ENCODE results near the gene SCAP. TPM values are rescaled to one million over a fixed set of nuclear protein-coding genes. Genes with fewer than 3 reads are reported as not detected.
"Not testable (repeated sequence)": the region's sequence is repeated elsewhere in the genome, so short reads cannot be mapped to it uniquely, and the experiment has no call there.

Gene SCAP
- total RNA-seq, 1 donor: 81.4 TPM

- no peaks in the 10 kb centered on the region for H3K36me3 ChIP-seq (ENCODE audit: insufficient read depth, low read length)
- DNase-seq (ENCODE audit: insufficient read length, low spot score, missing footprints): no peak
These were observed 6.6 kb upstream of the SCAP start for GRCh38 chr3:47482366-47482765.

GRCh38 chr3:47481763-47482162 is 6.0 kb upstream of the SCAP start:
- H3K4me3 ChIP-seq (ENCODE audit: insufficient read depth, low read length); H4K20me1 ChIP-seq (ENCODE audit: insufficient read depth, low read length); H3K9me3 ChIP-seq (ENCODE audit: low read depth, low read length); DNase-seq (ENCODE audit: insufficient read length, low spot score, missing footprints); H3K36me3 ChIP-seq (ENCODE audit: insufficient read depth, low read length); H3K27me3 ChIP-seq (ENCODE audit: insufficient read depth, low read length); H3K4me1 ChIP-seq (ENCODE audit: insufficient read depth, low read length); H3K4me2 ChIP-seq (ENCODE audit: insufficient read depth, low read length); H3K27ac ChIP-seq (ENCODE audit: low read depth, low read length); H3K79me2 ChIP-seq (ENCODE audit: insufficient read depth, low read length); H2AFZ ChIP-seq (ENCODE audit: low read length): not testable (repeated sequence)

More at GRCh38 chr3:47482366-47482765, 6.6 kb upstream of the SCAP start:
- TF ChIP-seq, protein P1, sequence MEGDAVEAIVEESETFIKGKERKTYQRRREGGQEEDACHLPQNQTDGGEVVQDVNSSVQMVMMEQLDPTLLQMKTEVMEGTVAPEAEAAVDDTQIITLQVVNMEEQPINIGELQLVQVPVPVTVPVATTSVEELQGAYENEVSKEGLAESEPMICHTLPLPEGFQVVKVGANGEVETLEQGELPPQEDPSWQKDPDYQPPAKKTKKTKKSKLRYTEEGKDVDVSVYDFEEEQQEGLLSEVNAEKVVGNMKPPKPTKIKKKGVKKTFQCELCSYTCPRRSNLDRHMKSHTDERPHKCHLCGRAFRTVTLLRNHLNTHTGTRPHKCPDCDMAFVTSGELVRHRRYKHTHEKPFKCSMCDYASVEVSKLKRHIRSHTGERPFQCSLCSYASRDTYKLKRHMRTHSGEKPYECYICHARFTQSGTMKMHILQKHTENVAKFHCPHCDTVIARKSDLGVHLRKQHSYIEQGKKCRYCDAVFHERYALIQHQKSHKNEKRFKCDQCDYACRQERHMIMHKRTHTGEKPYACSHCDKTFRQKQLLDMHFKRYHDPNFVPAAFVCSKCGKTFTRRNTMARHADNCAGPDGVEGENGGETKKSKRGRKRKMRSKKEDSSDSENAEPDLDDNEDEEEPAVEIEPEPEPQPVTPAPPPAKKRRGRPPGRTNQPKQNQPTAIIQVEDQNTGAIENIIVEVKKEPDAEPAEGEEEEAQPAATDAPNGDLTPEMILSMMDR (IDR thresholded peaks at IDR 0.05; ENCODE audit: extremely low read depth, low read depth, low read length): no peak
- no peak overlapping the region for H3K27ac ChIP-seq (ENCODE audit: low read depth, low read length)
- H3K9me3 ChIP-seq (ENCODE audit: low read depth, low read length): no peaks in the 10 kb centered on the region
- no peak overlapping the region for H3K4me3 ChIP-seq (ENCODE audit: insufficient read depth, low read length)
- H3K27me3 ChIP-seq (ENCODE audit: insufficient read depth, low read length): no peaks in the 10 kb centered on the region
- no peak overlapping the region for H3K4me2 ChIP-seq (ENCODE audit: insufficient read depth, low read length)
- peaks cover 3% of the 10 kb centered on the region for H4K20me1 ChIP-seq (ENCODE audit: insufficient read depth, low read length)
- H3K4me1 ChIP-seq (ENCODE audit: insufficient read depth, low read length): no peaks in the 10 kb centered on the region
- H3K79me2 ChIP-seq (ENCODE audit: insufficient read depth, low read length): no peaks in the 10 kb centered on the region
- H2AFZ ChIP-seq (ENCODE audit: low read length): no peak overlapping the region

DNA sequence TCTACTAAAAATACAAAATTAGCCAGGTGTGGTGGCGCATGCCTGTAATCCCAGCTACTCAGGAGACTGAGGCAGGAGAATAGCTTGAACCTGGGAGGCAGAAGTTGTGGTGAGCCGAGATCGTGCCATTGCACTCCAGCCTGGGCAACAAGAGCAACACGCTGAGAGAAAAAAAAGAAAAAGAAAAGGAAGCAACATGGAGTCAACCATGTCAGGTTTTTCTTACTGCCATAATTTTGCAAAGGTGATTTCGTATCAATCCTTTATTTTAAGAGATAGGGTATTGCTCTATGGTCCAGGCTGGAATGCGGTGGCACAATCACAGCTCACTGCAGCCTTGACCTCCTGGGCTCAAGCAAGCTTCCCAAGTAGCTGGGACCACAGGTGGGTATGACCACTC is 4.5 kb upstream of the SCAP start:
- H4K20me1 ChIP-seq (ENCODE audit: insufficient read depth, low read length); H3K4me1 ChIP-seq (ENCODE audit: insufficient read depth, low read length); H3K36me3 ChIP-seq (ENCODE audit: insufficient read depth, low read length); DNase-seq (ENCODE audit: insufficient read length, low spot score, missing footprints); H3K9me3 ChIP-seq (ENCODE audit: low read depth, low read length); H3K4me2 ChIP-seq (ENCODE audit: insufficient read depth, low read length); H3K27ac ChIP-seq (ENCODE audit: low read depth, low read length); H2AFZ ChIP-seq (ENCODE audit: low read length); H3K27me3 ChIP-seq (ENCODE audit: insufficient read depth, low read length); H3K4me3 ChIP-seq (ENCODE audit: insufficient read depth, low read length); H3K79me2 ChIP-seq (ENCODE audit: insufficient read depth, low read length): not testable (repeated sequence)

- Histone ChIP-seq H3K4me1 (ENCODE audit: insufficient read depth, low read length) (peaks cover 2% of the 10 kb centered on the region), H2AFZ (ENCODE audit: low read length) (no peak overlapping the region), H3K9me3 (ENCODE audit: low read depth, low read length) (no peaks in the 10 kb centered on the region), H3K27ac (ENCODE audit: low read depth, low read length) (no peak overlapping the region), H3K4me3 (ENCODE audit: insufficient read depth, low read length) (no peak overlapping the region), H3K79me2 (ENCODE audit: insufficient read depth, low read length) (peaks cover 11% of the 10 kb centered on the region), H3K27me3 (ENCODE audit: insufficient read depth, low read length) (no peaks in the 10 kb centered on the region), H3K36me3 (ENCODE audit: insufficient read depth, low read length) (no peaks in the 10 kb centered on the region), H4K20me1 (ENCODE audit: insufficient read depth, low read length) (peaks cover 2% of the 10 kb centered on the region), H3K4me2 (ENCODE audit: insufficient read depth, low read length) (no peak overlapping the region)
- TF ChIP-seq, protein P1 (IDR thresholded peaks at IDR 0.05; ENCODE audit: extremely low read depth, low read depth, low read length): no peak
- no peak for DNase-seq (ENCODE audit: insufficient read length, low spot score, missing footprints)
These were observed 4.1 kb upstream of the SCAP start for GRCh38 chr3:47479826-47480160.

DNA sequence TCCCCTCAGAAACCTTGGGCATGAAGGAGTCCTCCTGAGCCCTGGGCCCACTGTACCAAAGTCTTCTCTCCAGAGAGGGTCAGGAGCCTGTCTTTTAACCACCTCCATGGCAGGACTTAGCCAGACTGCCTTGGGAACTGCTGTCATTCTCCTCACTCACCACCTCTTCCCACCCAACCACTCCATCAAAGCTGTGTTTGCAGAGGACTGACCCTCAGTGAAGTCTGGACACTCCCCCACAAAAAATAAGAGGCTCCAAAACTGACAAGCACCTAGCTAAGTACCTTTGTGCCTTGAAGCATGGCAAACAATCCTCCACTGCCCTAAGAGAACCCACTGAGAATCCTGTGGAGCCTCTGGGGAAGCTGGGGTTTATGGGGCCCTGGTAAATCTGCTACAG is 2.3 kb upstream of the SCAP start:
- peaks cover 26% of the 10 kb centered on the region for H3K79me2 ChIP-seq (ENCODE audit: insufficient read depth, low read length)
- no peak overlapping the region for H3K4me2 ChIP-seq (ENCODE audit: insufficient read depth, low read length)
- H3K36me3 ChIP-seq (ENCODE audit: insufficient read depth, low read length): no peaks in the 10 kb centered on the region
- H3K4me3 ChIP-seq (ENCODE audit: insufficient read depth, low read length): no peak overlapping the region
- H3K4me1 ChIP-seq (ENCODE audit: insufficient read depth, low read length): peaks cover 7% of the 10 kb centered on the region
- H3K27ac ChIP-seq (ENCODE audit: low read depth, low read length): no peak overlapping the region
- peaks cover 15% of the 10 kb centered on the region for H4K20me1 ChIP-seq (ENCODE audit: insufficient read depth, low read length)
- TF ChIP-seq, protein P1 (IDR thresholded peaks at IDR 0.05; ENCODE audit: extremely low read depth, low read depth, low read length): no peak
- DNase-seq (ENCODE audit: insufficient read length, low spot score, missing footprints): peak; percentile 62
- H3K9me3 ChIP-seq (ENCODE audit: low read depth, low read length): no peaks in the 10 kb centered on the region
- no peak overlapping the region for H2AFZ ChIP-seq (ENCODE audit: low read length)
- H3K27me3 ChIP-seq (ENCODE audit: insufficient read depth, low read length): no peaks in the 10 kb centered on the region
